GM21381 (cell line): Measurements from ENCODE around the gene ODAD2.
"Not testable (repeated sequence)": the region's sequence is repeated elsewhere in the genome, so short reads cannot be mapped to it uniquely, and the experiment has no call there.

Experiments used
- ATAC-seq: cut with Tn5 transposase; IDR thresholded peaks from one replicate; pipeline ENCODE4 v1.9.1; 2021; ENCODE audit warnings: mild to moderate bottlenecking, moderate library complexity; ENCODE audit not compliant: unreplicated experiment

ODAD2 gene

GRCh38 chr10:27998954-27999275, at the start of gene ODAD2:
Gene ODAD2 (minus strand): TSS chr10:27999079. CDS start chr10:27995142, 3,937 bp downstream.
- no peak for ATAC-seq

GRCh38 chr10:28047061-28047460, 48.2 kb upstream of the ODAD2 start:
- no peak for ATAC-seq

DNA sequence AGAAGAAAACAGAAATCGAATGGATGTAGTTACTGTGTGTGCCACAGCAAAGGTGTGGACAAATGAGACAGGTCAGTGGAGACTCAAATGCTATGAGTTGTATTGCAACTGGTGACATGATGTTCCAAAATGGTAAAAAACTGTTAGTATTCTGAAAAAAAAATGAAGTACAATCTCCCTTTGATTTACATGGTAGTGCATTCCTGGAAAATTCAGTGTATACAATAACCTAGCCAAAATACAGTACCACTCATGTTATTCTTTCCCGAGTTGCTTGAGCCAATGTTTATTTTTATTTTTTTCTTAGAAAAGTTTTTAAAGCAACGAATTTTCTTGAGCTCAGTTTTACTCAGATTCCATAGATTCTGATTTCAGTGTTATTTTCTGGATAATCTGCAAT, 47.7 kb upstream of the ODAD2 start:
- ATAC-seq = no peak

DNA sequence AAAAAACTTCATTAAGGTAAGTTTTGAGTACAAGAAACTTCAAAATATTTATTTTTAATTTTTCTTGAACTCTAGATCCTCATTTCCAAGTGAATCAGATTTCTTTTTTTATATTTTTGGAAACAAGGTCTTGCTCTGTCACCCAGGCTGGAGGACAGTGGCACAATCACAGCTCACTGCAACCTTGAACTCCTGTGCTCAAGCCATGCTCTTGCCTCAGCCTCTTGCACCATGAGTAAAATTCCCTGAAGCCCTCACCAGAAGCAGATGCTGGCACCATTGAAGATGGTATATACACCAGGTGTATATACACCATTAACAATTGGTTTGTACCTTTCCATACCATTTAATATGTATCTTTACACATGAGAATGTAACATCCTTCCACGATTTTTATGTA, 45.1 kb upstream of the ODAD2 start:
- no peak for ATAC-seq

- no peak for ATAC-seq
These were observed 37.7 kb upstream of the ODAD2 start for GRCh38 chr10:28036587-28036986.

DNA sequence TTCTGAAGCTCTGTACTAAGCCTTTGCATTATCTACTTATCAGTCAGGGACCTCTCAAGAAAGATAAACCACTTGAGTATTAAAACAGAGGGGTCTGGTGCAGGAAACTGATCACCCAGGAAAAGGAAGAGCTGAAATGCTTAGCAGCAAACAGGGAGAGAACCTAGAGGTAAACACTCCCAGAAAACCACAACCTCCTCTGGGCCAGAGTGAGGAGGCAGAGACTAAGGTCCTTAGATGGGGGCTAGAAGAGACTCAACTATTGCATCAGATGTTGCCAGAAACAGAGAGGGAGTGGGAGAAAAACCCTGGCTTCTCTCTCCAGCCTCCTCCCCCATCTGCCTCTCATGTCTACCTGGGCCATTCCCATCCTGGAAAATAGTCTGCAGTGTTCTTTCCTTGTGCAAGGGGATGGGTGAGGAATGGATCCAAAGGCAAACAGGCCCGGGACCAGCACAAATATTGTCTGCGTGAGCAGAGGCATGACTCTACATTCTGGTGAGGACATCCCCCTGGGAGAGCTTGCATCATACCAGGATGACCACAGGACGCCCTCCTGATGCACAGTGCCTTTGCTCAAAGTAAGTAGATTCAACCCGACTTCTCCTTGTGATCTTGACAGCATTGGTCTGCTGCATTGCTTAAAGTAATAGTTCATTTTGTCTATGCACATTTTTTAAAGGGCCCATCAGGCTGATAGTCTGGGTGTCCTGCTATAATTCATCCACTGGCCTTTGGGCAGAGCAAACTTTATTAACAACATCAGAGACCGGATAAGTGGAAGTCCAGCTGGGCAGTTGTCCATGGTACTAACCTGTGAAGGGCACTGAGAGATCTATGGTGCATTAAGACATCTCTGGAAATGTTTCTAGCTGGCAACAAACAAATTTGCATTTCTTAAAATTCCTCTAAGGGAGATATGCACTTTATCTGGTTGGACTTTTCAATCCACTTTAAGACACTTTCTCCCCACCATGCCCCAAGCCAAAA, 22.4 kb upstream of the ODAD2 start:
- no peak for ATAC-seq

GRCh38 chr10:28020080-28020860, 21.4 kb upstream of the ODAD2 start:
- ATAC-seq = no peak

DNA sequence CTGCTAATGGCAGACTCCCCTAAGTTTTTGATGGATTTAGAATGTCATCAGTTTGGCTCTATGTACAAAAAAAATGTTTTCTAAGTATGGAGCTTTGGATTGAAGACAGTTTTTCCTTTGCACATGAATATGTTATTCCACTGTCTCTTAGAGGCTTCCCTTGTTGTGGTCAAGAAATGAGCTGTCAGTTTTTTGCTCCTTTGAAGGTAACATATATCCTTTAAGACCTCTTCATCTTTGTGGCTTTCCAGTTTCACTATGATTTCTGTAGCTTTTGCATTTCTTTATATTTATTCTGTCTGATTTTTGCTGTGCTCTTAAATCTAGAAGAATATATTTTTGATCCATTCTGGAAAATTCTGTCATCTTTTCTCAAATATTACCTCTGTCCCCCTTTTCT, 15.8 kb upstream of the ODAD2 start:
- no peak for ATAC-seq

GRCh38 chr10:28012990-28013515, 14.2 kb upstream of the ODAD2 start:
- no peak for ATAC-seq

DNA sequence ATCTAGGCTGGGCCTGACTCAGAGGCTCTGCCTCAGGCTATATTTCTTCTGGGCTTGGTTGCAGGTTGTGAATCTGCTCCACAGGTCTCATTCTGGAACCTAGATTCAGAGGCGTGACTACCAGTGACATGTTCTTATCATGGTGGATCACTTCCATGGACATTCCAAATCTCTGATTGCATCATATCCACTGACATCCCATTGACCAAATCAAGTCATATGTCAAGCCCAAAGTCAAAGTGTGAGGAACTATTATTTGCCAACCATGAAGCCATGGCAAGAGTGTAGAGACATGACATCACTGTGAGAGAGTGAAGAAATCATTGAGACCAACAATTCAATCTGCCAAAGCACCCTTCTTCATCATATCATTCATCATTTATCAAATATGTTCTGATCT, 11.9 kb upstream of the ODAD2 start:
- no peak for ATAC-seq

DNA sequence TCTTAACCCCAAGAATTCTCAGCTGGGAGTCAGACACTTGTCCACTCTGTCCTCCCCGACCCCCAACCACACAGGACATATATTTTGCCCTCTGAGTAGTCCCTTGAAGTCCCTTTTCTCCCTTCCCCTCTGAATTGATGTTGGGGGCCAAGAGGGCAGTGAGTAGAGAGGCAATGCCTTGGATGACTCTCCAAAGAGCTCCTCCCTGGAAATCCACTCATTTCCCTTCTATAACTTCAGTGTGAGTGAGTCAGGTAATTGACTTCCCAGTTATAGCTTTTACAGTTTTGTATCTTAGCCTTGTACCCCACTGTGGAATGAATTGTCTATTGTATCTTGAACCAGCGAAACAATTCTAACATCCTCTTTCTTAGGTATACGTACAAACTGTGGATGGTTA, 9.2 kb upstream of the ODAD2 start:
- ATAC-seq = no peak

DNA sequence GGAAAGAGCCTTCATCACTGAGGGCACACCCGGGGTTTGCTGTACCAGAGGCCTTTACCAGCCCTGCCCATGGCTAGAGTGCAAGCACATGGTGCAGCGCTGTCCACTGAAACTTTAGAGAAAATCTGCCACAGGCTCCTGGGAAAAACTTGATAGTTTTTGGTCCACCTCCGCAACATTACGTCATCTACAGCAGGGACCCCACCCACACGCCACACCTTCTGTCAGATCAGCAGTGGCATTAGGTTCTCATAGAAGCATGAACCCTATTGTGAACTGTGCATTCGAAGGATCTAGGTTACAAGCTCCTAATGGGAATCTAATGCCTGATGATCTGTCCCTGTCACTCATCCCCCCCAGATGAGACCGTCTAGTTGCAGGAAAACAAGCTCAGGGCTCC, 2.5 kb upstream of the ODAD2 start:
- ATAC-seq = no peak

- no peak for ATAC-seq
These were observed 513 bp downstream of the ODAD2 start for GRCh38 chr10:27998178-27998953.

- no peak for ATAC-seq
These were observed 1.1 kb downstream of the ODAD2 start for GRCh38 chr10:27997865-27998177.

- no peak for ATAC-seq
These were observed 3.6 kb downstream of the ODAD2 start for GRCh38 chr10:27995311-27995710.

GRCh38 chr10:27989357-27989756, 9.5 kb downstream of the ODAD2 start:
- ATAC-seq = not testable (repeated sequence)

DNA sequence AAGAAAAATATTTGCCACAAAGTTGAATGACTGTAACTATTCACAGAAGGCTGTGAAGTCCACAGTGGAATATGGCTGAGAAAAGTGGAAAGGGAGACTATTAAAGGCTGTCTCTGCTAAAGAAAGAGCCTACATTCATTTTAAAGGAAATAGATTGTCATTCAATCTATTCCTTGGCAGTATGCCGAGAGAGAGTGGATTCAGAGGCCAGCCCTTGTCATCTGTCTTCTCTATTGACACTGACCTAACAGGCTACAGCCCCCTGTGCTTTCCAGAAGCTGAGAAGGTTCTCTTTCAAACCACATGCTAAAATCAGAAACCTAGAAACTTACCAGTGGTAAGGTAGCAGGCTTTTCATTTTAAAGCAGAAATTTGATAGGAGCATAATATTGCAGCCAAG, 12.1 kb downstream of the ODAD2 start:
- ATAC-seq = no peak

DNA sequence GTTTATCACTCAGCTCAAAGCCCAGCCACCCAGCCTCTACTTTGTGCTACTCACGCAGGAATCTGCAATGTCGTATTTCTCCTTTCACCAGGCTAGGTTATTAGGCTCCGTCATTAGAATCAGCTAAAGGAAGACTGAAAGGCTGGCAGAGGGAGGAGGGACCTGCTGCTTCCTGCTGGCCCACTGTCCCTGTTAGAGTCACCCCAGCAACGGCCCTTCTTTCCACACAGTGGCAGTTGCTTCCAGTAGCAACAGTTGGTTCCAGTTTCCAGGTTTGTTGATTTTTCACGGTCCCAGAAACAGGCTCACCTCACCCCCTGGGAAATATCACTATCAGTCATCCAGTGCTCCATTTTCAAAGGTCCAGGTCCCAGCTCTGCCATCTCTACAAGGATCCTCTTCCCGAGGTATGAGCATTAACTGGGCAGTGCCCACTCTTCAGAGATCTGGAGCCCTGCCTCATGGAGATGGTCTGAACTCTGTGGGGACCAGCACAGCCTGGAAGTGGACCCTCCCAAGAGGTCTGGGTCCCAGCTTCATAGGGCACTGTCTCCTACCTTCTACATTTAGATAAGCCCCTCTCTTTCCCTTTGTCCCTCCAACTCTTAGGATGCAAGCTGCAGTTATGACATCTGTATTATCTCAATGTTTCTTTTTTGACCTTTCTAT, 15.9 kb downstream of the ODAD2 start:
- no peak for ATAC-seq

DNA sequence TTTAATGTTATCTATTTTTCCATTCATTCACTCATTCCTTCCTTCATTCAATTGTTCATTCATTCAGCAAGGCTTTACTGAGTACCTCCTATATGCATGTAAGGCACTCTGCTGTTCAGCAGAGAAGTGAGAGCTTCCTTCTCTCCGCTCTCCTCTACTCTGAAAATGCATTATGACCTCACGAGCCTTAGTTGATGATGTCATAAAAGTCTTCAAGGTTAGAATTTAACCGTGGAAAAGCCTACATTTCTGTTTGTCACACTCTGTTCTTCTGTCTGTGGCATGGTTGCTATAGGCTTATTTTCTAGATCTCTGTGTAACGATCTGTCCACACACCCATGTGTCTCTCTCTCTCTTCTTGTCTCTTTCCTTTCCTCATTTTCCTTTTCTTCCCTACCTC, 17.1 kb downstream of the ODAD2 start:
- no peak for ATAC-seq

GRCh38 chr10:27970795-27971194, 28.1 kb downstream of the ODAD2 start:
- ATAC-seq = not testable (repeated sequence)

DNA sequence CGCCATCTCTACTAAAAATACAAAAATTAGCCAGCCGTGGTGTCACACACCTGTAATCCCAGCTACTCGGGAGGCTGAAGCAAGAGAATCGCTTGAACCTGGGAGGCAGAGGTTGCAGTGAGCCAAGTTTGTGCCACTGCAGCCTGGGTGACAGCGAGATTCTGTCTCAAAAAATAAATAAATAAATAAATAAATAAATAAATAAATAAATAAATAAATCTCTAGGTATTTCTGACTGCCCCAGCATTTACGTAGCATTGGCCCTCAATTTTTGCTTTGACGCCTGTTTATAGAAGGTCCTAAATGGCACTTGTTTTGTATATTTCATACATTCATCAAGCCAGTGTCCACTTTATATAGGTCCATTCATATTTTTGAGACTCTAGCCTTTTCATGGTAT, 28.9 kb downstream of the ODAD2 start:
- not testable (repeated sequence) for ATAC-seq
